GM12891 (cell line): ENCODE data around the gene TPRG1L.

Source experiments
- DNase-seq: peaks from one replicate; pipeline ENCODE4 v3.0.0; 2011; ENCODE audit warnings: low spot score; ENCODE audit not compliant: insufficient read length
- FAIRE-seq: peaks from 2 replicates; lab custom pipeline; 2011; peaks lifted over from hg19 to GRCh38; lab: Jason Lieb, UNC
- PAX5 ChIP-seq: IDR thresholded peaks from 2 replicates; pipeline ENCODE4 v1.6.1; 2011; ENCODE audit warnings: low read length, moderate library complexity, mild to moderate bottlenecking; ENCODE audit not compliant: insufficient read depth, severe bottlenecking
- POLR2A ChIP-seq: IDR thresholded peaks from 2 replicates; pipeline ENCODE4 v1.6.1; 2011; ENCODE audit warnings: low read depth, low read length, control low read depth
- POLR2AphosphoS5 ChIP-seq: IDR thresholded peaks from 2 replicates; pipeline ENCODE4 v1.6.1; 2011; ENCODE audit warnings: low read depth, low read length, control low read depth
- POU2F2 ChIP-seq: IDR thresholded peaks from 2 replicates; pipeline ENCODE4 v1.6.1; 2011; ENCODE audit warnings: low read depth, mild to moderate bottlenecking, control low read depth, low read length, moderate library complexity
- SPI1 ChIP-seq: IDR thresholded peaks from 2 replicates; pipeline ENCODE4 v1.6.1; 2011; ENCODE audit warnings: low read depth, low read length, control low read depth
- TAF1 ChIP-seq: IDR thresholded peaks from 2 replicates; pipeline ENCODE4 v1.6.1; 2011; ENCODE audit warnings: low read depth, low read length, control low read depth

The TPRG1L gene

GRCh38 chr1:3628445-3628844, 3.6 kb downstream of the TPRG1L start:
- no peak for DNase-seq
- no peak for FAIRE-seq
- TF ChIP-seq POU2F2 (no peak), SPI1 (no peak)

- FAIRE-seq = no peak
- no peak for DNase-seq
- no peak for TF ChIP-seq POLR2A
- no peak for TF ChIP-seq POLR2AphosphoS5
- TF ChIP-seq POU2F2 = no peak
- no peak for TF ChIP-seq SPI1
Observed at GRCh38 chr1:3629561-3630160, 4.8 kb downstream of the TPRG1L start.

- FAIRE-seq = no peak
- no peak for TF ChIP-seq SPI1
- no peak for TF ChIP-seq POLR2A
- TF ChIP-seq PAX5 = no peak
- TF ChIP-seq TAF1 = no peak
- no peak for TF ChIP-seq POLR2AphosphoS5
- TF ChIP-seq POU2F2 = no peak
Observed at GRCh38 chr1:3630161-3630611, 5.4 kb downstream of the TPRG1L start.

GRCh38 chr1:3630914-3631313, 6.1 kb downstream of the TPRG1L start:
- no peak for FAIRE-seq
- DNase-seq = no peak
- TF ChIP-seq POU2F2 (no peak), POLR2A (no peak), TAF1 (no peak), POLR2AphosphoS5 (no peak), SPI1 (no peak), PAX5 (no peak)

More at GRCh38 chr1:3630161-3630611, 5.4 kb downstream of the TPRG1L start:
- no peak for DNase-seq

- no peak for FAIRE-seq
- no peak for DNase-seq
- TF ChIP-seq POLR2A (no peak), POLR2AphosphoS5 (no peak), PAX5 (no peak), SPI1 (no peak), TAF1 (no peak), POU2F2 (no peak)
Observed at GRCh38 chr1:3631320-3632260, 6.8 kb downstream of the TPRG1L start.

GRCh38 chr1:3632298-3632697, 7.5 kb downstream of the TPRG1L start:
- DNase-seq (no peak), FAIRE-seq (no peak)
- TF ChIP-seq POLR2AphosphoS5 = no peak
- TF ChIP-seq SPI1 = no peak
- no peak for TF ChIP-seq PAX5
- no peak for TF ChIP-seq TAF1

- TF ChIP-seq PAX5 (no peak), TAF1 (no peak), SPI1 (no peak), POLR2A (no peak), POLR2AphosphoS5 (no peak), POU2F2 (no peak)
- DNase-seq = no peak
- FAIRE-seq = no peak
Observed at GRCh38 chr1:3632716-3633343, 8.0 kb downstream of the TPRG1L start.

- no peak for FAIRE-seq
- TF ChIP-seq SPI1 (no peak), POLR2A (no peak), POLR2AphosphoS5 (no peak), TAF1 (no peak), PAX5 (no peak), POU2F2 (no peak)
- DNase-seq = no peak
Observed at GRCh38 chr1:3633344-3634058, 8.7 kb downstream of the TPRG1L start.
